ES-I3 (cell line): ENCODE results near the gene KCND3.

Source experiments
- H3K36me3 ChIP-seq: 2 replicates; pipeline ENCODE4 v1.6.1; 2013; ENCODE audit warnings: mild to moderate bottlenecking, low read length, control low read depth, moderate library complexity; ENCODE audit not compliant: insufficient read depth
- H3K4me1 ChIP-seq: 2 replicates; pipeline ENCODE4 v1.6.1; 2013; ENCODE audit warnings: mild to moderate bottlenecking, control low read depth, low read length; ENCODE audit not compliant: insufficient read depth
- H3K9ac ChIP-seq: 2 replicates; pipeline ENCODE4 v1.6.1; 2013; ENCODE audit warnings: low read depth, mild to moderate bottlenecking, low read length, moderate library complexity
- H3K9me3 ChIP-seq: 2 replicates; pipeline ENCODE4 v1.6.1; 2013; ENCODE audit warnings: mild to moderate bottlenecking, low read length, moderate library complexity; ENCODE audit not compliant: control insufficient read depth, insufficient read depth

KCND3 gene

GRCh38 chr1:111720977-111721786, 268.3 kb downstream of the KCND3 start:
- H3K4me1 ChIP-seq = peaks cover 26% of the 10 kb centered on the region
- no peaks in the 10 kb centered on the region; the same call in 1 of the 2 replicates for H3K36me3 ChIP-seq
- no peaks in the 10 kb centered on the region for H3K9me3 ChIP-seq
- H3K9ac ChIP-seq = no peak overlapping the region
